ENCODE data around the gene DAB1. TPM values are rescaled to one million over a fixed set of nuclear protein-coding genes. Genes with fewer than 3 reads are reported as not detected.

Gene DAB1
- total RNA-seq, 1 donor = 0.45 TPM

DNA sequence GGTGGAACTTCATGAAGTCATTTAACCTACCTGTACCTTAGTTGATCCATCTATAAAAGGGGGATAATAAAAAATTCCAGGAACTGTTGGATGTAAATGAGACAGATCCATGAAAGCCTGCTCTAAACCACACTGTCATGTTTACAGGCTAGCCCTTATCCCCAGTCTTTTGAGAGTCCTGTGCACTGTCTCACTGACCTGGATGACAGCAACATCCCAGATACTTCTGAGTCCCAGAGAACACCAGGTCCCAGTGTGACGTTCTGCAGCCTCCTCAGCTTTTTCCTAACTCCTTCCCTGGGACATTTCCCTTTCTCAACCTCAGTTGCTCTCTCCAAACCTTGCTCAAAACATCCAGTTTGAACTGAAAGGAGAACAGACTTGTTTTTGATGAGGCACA lies 292.6 kb downstream of the DAB1 start:
- H3K4me3 ChIP-seq (ENCODE audit: low read depth, low read length) = no peak overlapping the region
- DNase-seq (ENCODE audit: low read depth) = no peak
- TF ChIP-seq, protein P1, sequence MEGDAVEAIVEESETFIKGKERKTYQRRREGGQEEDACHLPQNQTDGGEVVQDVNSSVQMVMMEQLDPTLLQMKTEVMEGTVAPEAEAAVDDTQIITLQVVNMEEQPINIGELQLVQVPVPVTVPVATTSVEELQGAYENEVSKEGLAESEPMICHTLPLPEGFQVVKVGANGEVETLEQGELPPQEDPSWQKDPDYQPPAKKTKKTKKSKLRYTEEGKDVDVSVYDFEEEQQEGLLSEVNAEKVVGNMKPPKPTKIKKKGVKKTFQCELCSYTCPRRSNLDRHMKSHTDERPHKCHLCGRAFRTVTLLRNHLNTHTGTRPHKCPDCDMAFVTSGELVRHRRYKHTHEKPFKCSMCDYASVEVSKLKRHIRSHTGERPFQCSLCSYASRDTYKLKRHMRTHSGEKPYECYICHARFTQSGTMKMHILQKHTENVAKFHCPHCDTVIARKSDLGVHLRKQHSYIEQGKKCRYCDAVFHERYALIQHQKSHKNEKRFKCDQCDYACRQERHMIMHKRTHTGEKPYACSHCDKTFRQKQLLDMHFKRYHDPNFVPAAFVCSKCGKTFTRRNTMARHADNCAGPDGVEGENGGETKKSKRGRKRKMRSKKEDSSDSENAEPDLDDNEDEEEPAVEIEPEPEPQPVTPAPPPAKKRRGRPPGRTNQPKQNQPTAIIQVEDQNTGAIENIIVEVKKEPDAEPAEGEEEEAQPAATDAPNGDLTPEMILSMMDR (IDR thresholded peaks at IDR 0.05; ENCODE audit: insufficient read depth, low read length) = no peak

DNA sequence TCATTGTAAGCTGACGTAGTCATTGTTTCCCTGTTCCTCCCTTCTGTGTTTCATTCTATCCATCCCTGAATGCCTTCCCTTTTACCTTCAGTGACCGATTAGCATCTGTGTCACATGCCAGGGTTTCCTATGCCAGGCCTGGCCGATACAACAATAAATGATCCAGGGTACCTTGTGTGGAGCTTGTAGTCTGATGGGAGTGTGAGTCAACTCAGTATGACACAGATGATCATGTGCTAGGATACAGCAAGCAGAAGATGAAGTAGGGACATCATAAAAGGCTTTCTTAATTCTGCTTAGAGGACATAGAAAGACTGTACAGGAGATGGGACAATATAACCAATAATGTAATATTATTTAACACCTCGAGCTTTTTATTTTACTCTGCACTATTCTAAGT lies 294.0 kb downstream of the DAB1 start:
- H3K4me3 ChIP-seq (ENCODE audit: low read depth, low read length) = no peak overlapping the region
- no peak for DNase-seq (ENCODE audit: low read depth)

DNA sequence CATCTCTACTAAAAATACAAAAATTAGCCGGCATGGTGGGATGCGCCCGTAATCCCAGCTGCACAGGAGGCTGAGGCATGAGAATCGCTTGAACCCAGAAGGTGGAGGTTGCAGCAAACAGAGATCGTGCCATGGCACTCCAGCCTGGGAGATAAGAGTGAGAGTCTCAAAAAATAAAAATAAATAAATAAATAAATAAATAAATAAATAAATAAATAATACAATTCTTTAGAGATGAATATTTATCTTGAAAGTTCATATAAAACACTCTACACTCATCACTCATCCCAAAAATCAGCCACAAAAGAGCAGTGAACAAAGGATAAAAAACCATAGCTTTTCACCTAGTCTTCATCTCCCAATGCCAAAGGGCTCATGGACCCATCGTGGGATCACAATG lies 295.9 kb downstream of the DAB1 start:
- TF ChIP-seq, protein P1 (IDR thresholded peaks at IDR 0.05; ENCODE audit: insufficient read depth, low read length) = no peak
- no peak overlapping the region for H3K4me3 ChIP-seq (ENCODE audit: low read depth, low read length)
- no peak for DNase-seq (ENCODE audit: low read depth)

More for the DNA sequence above, 294.0 kb downstream of the DAB1 start:
- TF ChIP-seq, protein P1 (IDR thresholded peaks at IDR 0.05; ENCODE audit: insufficient read depth, low read length) = no peak

DNA sequence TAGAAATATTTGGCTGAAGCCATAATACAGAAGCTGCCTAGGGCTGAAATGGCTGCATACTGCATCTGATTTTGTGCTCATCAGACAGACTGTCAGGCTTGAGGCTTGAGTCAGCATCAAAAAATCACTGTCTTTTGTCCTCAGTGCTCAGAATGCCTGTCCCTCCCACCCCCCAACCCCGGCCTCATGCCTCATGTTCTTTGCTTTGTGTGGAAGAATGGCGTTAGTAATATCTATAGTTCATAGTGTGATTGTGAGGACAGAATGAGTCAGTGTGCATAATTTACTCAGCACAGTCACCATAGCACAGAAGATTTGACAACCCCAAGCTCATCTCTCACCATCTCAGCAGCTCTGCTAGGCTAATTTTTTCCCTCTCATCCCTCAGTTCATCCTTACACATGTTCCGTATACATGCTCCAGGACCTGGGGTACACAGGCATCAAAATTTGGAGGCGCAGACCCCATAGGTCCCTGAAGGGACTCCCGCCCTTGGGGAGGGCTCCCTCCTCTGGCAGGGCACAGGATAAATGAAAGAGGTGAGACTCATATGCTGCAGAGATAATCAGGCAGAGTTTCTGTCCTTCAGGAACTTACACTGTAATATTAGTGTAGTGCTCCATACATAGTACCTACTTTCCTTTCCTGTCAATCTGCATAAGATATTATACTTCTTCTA lies 299.0 kb downstream of the DAB1 start:
- TF ChIP-seq, protein P1 (IDR thresholded peaks at IDR 0.05; ENCODE audit: insufficient read depth, low read length) = no peak
- no peak for DNase-seq (ENCODE audit: low read depth)
- no peak overlapping the region for H3K4me3 ChIP-seq (ENCODE audit: low read depth, low read length)

DNA sequence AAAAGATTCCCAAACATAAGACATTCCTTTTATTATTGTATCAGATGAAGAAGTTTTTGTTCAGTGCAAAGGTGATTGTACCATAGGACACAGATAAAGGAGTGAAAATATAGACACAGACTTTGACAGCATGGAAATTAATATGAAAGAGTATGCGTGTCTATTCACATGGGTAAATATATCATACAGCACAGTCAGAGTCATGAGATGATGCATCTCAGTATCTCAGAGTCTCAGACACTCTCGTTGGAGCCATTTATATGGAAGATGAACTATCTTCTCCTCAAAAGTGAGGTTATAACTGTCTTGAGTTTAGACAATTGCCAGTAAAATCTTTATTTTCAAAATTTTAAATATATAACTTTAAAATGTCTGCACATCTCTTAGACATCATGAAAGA lies 299.7 kb downstream of the DAB1 start:
- TF ChIP-seq, protein P1 (IDR thresholded peaks at IDR 0.05; ENCODE audit: insufficient read depth, low read length) = no peak
- H3K4me3 ChIP-seq (ENCODE audit: low read depth, low read length) = no peak overlapping the region
- no peak for DNase-seq (ENCODE audit: low read depth)

DNA sequence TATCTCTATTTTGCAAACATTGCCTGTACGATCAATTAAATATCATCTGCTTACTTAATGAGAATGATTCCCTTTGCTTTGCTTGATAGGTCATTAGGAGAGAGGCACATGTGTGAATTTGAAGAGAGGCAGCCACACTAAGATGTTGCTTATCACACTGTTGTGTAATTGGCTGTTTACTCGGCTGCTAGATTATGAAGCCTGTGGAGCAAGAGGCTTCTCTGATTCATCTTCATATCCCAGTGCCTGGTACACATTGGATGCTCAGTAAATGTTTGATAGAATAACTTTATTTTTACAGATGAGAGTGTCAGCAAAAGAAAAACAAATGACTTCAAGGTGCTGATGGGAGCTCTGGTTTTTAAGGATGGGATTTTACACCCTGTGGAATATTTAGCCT lies 301.8 kb downstream of the DAB1 start:
- TF ChIP-seq, protein P1 (IDR thresholded peaks at IDR 0.05; ENCODE audit: insufficient read depth, low read length) = no peak
- no peak overlapping the region for H3K4me3 ChIP-seq (ENCODE audit: low read depth, low read length)
- DNase-seq (ENCODE audit: low read depth) = no peak

Measured in fibroblast of the aortic adventitia (primary cell).